ENCODE results near the gene THOC2.

DNA sequence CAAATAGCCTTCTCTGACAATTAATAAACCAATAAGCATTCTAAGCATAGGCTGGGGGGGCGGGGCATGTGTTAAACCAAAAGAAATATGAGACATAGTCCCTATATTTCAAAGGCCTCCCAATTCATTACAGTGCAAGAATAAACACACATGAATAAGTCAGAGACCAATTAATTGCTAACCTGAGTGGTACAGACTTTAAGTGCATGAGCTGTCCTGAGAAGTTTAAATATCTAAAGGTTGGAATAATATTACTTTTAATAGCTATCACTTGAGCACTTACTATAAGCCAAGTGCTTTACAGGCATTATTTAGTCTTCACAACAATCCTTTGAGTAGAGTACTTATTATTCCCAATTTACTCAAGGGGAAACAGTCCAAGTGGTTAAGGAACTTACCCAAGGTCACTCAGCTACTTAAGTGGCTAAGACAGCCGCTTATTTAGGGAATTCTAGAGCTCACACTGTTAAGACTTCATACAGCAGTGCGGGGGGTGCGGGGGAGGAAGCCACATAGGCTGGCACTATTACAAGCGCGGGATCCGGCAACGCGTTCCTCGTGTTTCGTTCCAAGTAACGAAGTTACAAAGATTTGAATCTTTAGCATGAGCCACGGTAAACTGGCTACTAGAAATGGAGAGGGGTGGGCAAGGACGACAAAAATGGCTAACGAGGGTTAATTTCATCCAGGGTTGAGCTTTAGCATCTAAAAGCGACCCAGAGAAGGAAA is 1.4 kb downstream of the THOC2 start:
- TF ChIP-seq ZFX (IDR thresholded peaks at IDR 0.05; ENCODE audit: borderline replicate concordance), result no peak
- TF ChIP-seq, protein P1, sequence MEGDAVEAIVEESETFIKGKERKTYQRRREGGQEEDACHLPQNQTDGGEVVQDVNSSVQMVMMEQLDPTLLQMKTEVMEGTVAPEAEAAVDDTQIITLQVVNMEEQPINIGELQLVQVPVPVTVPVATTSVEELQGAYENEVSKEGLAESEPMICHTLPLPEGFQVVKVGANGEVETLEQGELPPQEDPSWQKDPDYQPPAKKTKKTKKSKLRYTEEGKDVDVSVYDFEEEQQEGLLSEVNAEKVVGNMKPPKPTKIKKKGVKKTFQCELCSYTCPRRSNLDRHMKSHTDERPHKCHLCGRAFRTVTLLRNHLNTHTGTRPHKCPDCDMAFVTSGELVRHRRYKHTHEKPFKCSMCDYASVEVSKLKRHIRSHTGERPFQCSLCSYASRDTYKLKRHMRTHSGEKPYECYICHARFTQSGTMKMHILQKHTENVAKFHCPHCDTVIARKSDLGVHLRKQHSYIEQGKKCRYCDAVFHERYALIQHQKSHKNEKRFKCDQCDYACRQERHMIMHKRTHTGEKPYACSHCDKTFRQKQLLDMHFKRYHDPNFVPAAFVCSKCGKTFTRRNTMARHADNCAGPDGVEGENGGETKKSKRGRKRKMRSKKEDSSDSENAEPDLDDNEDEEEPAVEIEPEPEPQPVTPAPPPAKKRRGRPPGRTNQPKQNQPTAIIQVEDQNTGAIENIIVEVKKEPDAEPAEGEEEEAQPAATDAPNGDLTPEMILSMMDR (IDR thresholded peaks at IDR 0.05), result no peak

All from 22Rv1 (cell line).